WTC11 (cell line): Measurements from ENCODE around the gene STK24. TPM values are rescaled to one million over a fixed set of nuclear protein-coding genes. Genes with fewer than 3 reads are reported as not detected.

Experiments
- ATAC-seq: fragments of 200-7000 bp; cut with Tn5 transposase; 2 replicates; pipeline ENCODE4 v1.10.0; 2021; ENCODE audit warnings: mild to moderate bottlenecking, moderate library complexity
- CTCF ChIA-PET: fragments of 300-600 bp; sonication (Branson Sonifier 250); formaldehyde crosslinking; loops from one replicate; lab custom pipeline; 2021; ENCODE audit warnings: antibody characterized with exemption; lab: Charles Lee
- POLR2A ChIA-PET: fragments of 350-600 bp; sonication (Branson Sonifier 250); formaldehyde crosslinking; loops from one replicate; lab custom pipeline; 2021; ENCODE audit warnings: antibody characterized with exemption; lab: Charles Lee
- DNase-seq: peaks from one replicate; pipeline ENCODE4 v3.0.0; 2021; ENCODE audit warnings: low spot score
- H3K27ac Mint-ChIP-seq: 2 replicates; pipeline ENCODE4 v1.8.0; 2021; ENCODE audit warnings: mixed read lengths
- H3K27me3 Mint-ChIP-seq: 2 replicates; pipeline ENCODE4 v1.8.0; 2021; ENCODE audit warnings: low read depth, mild to moderate bottlenecking, moderate library complexity, mixed read lengths
- H3K36me3 Mint-ChIP-seq: 2 replicates; pipeline ENCODE4 v1.8.0; 2021; ENCODE audit warnings: mixed read lengths
- H3K4me1 Mint-ChIP-seq: 2 replicates; pipeline ENCODE4 v1.8.0; 2022; ENCODE audit warnings: mixed read lengths
- H3K4me3 Mint-ChIP-seq: 2 replicates; pipeline ENCODE4 v1.8.0; 2021; ENCODE audit warnings: mild to moderate bottlenecking, moderate library complexity, mixed read lengths
- H3K9me3 Mint-ChIP-seq: 2 replicates; pipeline ENCODE4 v1.8.0; 2021; ENCODE audit warnings: mixed read lengths
- CBFB ChIP-seq: sonication (generic); formaldehyde crosslinking; IDR thresholded peaks from 2 replicates; pipeline ENCODE4 v1.8.1; 2022; ENCODE audit warnings: mild to moderate bottlenecking, low read depth, missing genetic modification reagents
- CREM ChIP-seq: sonication (generic); formaldehyde crosslinking; IDR thresholded peaks from 2 replicates; pipeline ENCODE4 v1.8.1; 2022; ENCODE audit warnings: mild to moderate bottlenecking, missing genetic modification reagents, moderate library complexity
- GABPB1 ChIP-seq: sonication (generic); formaldehyde crosslinking; IDR thresholded peaks from 2 replicates; pipeline ENCODE4 v1.8.1; 2023; ENCODE audit warnings: mild to moderate bottlenecking, missing genetic modification reagents
- GRHL2 ChIP-seq: fragments of 250-450 bp; sonication (Bioruptor Pico); IDR thresholded peaks from 2 replicates; pipeline ENCODE4 v1.8.0; 2022; ENCODE audit warnings: mild to moderate bottlenecking, moderate library complexity; ENCODE audit not compliant: insufficient replicate concordance, severe bottlenecking
- JUN ChIP-seq: sonication (generic); formaldehyde crosslinking; IDR thresholded peaks from 2 replicates; pipeline ENCODE4 v1.8.0; 2023; ENCODE audit warnings: mild to moderate bottlenecking, missing genetic modification reagents
- MXD4 ChIP-seq: fragments of 250-450 bp; sonication (Bioruptor Pico); IDR thresholded peaks from 2 replicates; pipeline ENCODE4 v1.8.0; 2021; ENCODE audit warnings: mild to moderate bottlenecking, moderate library complexity, borderline replicate concordance
- NFE2L1 ChIP-seq: sonication (generic); formaldehyde crosslinking; IDR thresholded peaks from 2 replicates; pipeline ENCODE4 v1.8.1; 2023; ENCODE audit warnings: missing genetic modification reagents
- NFYB ChIP-seq: sonication (generic); formaldehyde crosslinking; conservative IDR thresholded peaks from 2 replicates; pipeline ENCODE4 v1.8.0; 2022; ENCODE audit warnings: low read depth, missing genetic modification reagents
- RORB ChIP-seq: fragments of 250-450 bp; sonication (Bioruptor Pico); IDR thresholded peaks from 2 replicates; pipeline ENCODE4 v1.9.0; 2021; ENCODE audit warnings: mild to moderate bottlenecking
- SMAD3 ChIP-seq: sonication (generic); formaldehyde crosslinking; IDR thresholded peaks from 2 replicates; pipeline ENCODE4 v1.8.0; 2022; ENCODE audit warnings: missing genetic modification reagents, mild to moderate bottlenecking, borderline replicate concordance
- SOX15 ChIP-seq: fragments of 250-450 bp; sonication (Bioruptor Pico); IDR thresholded peaks from 2 replicates; pipeline ENCODE4 v1.9.0; 2021; ENCODE audit warnings: mild to moderate bottlenecking
- SP1 ChIP-seq: sonication (generic); formaldehyde crosslinking; conservative IDR thresholded peaks from 2 replicates; pipeline ENCODE4 v1.8.1; 2022; ENCODE audit warnings: missing genetic modification reagents
- TEAD1 ChIP-seq: sonication (generic); formaldehyde crosslinking; IDR thresholded peaks from 2 replicates; pipeline ENCODE4 v1.8.0; 2022; ENCODE audit warnings: mild to moderate bottlenecking, missing genetic modification reagents
- ZBTB21 ChIP-seq: sonication (generic); formaldehyde crosslinking; IDR thresholded peaks from 2 replicates; pipeline ENCODE4 v1.8.1; 2023; ENCODE audit warnings: mild to moderate bottlenecking, missing genetic modification reagents, borderline replicate concordance
- ZNF219 ChIP-seq: sonication (generic); formaldehyde crosslinking; IDR thresholded peaks from 2 replicates; pipeline ENCODE4 v1.8.0; 2023; ENCODE audit warnings: missing genetic modification reagents, mild to moderate bottlenecking, borderline replicate concordance
- ZNF263 ChIP-seq: sonication (generic); formaldehyde crosslinking; IDR thresholded peaks from 2 replicates; pipeline ENCODE4 v1.8.1; 2022; ENCODE audit warnings: low read depth, mild to moderate bottlenecking, moderate library complexity, missing genetic modification reagents
- ZNF396 ChIP-seq: fragments of 250-450 bp; sonication (Bioruptor Pico); IDR thresholded peaks from 2 replicates; pipeline ENCODE4 v1.8.0; 2021; ENCODE audit warnings: mild to moderate bottlenecking, moderate library complexity, borderline replicate concordance
- total RNA-seq: library from RNA; stranded (reverse); gene quantifications from 3 replicates; pipeline ENCODE4 v1.2.3, GENCODE V29; 2021
- TF ChIP-seq, protein P1 (sequence below): fragments of 250-450 bp; sonication (Bioruptor Pico); IDR thresholded peaks from 2 replicates; pipeline ENCODE4 v1.9.0; 2021; ENCODE audit warnings: mild to moderate bottlenecking
- TF ChIP-seq, protein P2 (sequence below): sonication (generic); formaldehyde crosslinking; IDR thresholded peaks from 2 replicates; pipeline ENCODE4 v1.8.0; 2023; ENCODE audit warnings: missing genetic modification reagents
- TF ChIP-seq, protein P3 (sequence below): sonication (generic); formaldehyde crosslinking; IDR thresholded peaks from 2 replicates; pipeline ENCODE4 v1.8.1; 2022; ENCODE audit warnings: missing genetic modification reagents, borderline replicate concordance

STK24 gene
- total RNA-seq, 1 experiment from 2014 or later, result 138 TPM

GRCh38 chr13:98586400-98587345, 9.8 kb upstream of the STK24 start:
- no peak for DNase-seq
- CTCF ChIA-PET, result interaction anchor here (0.8 to 1.6 kb wide), 2 partner anchors 11 to 111 kb away, joined by 4 to 7 read pairs; no protein-coding TSS in a partner anchor

GRCh38 chr13:98585946-98586345, 9.0 kb upstream of the STK24 start:
- TF ChIP-seq, protein P1, sequence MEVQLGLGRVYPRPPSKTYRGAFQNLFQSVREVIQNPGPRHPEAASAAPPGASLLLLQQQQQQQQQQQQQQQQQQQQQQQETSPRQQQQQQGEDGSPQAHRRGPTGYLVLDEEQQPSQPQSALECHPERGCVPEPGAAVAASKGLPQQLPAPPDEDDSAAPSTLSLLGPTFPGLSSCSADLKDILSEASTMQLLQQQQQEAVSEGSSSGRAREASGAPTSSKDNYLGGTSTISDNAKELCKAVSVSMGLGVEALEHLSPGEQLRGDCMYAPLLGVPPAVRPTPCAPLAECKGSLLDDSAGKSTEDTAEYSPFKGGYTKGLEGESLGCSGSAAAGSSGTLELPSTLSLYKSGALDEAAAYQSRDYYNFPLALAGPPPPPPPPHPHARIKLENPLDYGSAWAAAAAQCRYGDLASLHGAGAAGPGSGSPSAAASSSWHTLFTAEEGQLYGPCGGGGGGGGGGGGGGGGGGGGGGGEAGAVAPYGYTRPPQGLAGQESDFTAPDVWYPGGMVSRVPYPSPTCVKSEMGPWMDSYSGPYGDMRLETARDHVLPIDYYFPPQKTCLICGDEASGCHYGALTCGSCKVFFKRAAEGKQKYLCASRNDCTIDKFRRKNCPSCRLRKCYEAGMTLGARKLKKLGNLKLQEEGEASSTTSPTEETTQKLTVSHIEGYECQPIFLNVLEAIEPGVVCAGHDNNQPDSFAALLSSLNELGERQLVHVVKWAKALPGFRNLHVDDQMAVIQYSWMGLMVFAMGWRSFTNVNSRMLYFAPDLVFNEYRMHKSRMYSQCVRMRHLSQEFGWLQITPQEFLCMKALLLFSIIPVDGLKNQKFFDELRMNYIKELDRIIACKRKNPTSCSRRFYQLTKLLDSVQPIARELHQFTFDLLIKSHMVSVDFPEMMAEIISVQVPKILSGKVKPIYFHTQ, result no peak
- TF ChIP-seq NFYB (CRISPR knock-in tag), result no peak
- TF ChIP-seq NFE2L1, result no peak
- no peak for TF ChIP-seq GABPB1 (CRISPR knock-in tag)
- TF ChIP-seq SOX15 (CRISPR knock-in tag), result no peak
- TF ChIP-seq RORB, result no peak
- no peak for TF ChIP-seq ZNF263 (CRISPR knock-in tag)
- H3K9me3 Mint-ChIP-seq, result no peaks in the 10 kb centered on the region
- POLR2A ChIA-PET, result no interaction called here
- no peaks in the 10 kb centered on the region for H3K36me3 Mint-ChIP-seq
- ATAC-seq (no peak), DNase-seq (no peak)
- H3K4me1 Mint-ChIP-seq, result peaks cover 8% of the 10 kb centered on the region; the same call in 1 of the 2 replicates
- no peaks in the 10 kb centered on the region for H3K27me3 Mint-ChIP-seq
- CTCF ChIA-PET, result no interaction called here
- H3K4me3 Mint-ChIP-seq, result no peak overlapping the region
- no peak overlapping the region for H3K27ac Mint-ChIP-seq

More at GRCh38 chr13:98586400-98587345, 9.8 kb upstream of the STK24 start:
- peaks cover 8% of the 10 kb centered on the region; the same call in 1 of the 2 replicates for H3K4me1 Mint-ChIP-seq
- no peaks in the 10 kb centered on the region for H3K36me3 Mint-ChIP-seq
- no peak overlapping the region for H3K4me3 Mint-ChIP-seq
- no peaks in the 10 kb centered on the region for H3K9me3 Mint-ChIP-seq
- no peak for ATAC-seq
- H3K27ac Mint-ChIP-seq, result no peak overlapping the region
- no peak for TF ChIP-seq JUN (CRISPR knock-in tag)
- no peak for TF ChIP-seq GRHL2 (CRISPR knock-in tag)
- TF ChIP-seq MXD4 (CRISPR knock-in tag), result no peak
- TF ChIP-seq, protein P2, sequence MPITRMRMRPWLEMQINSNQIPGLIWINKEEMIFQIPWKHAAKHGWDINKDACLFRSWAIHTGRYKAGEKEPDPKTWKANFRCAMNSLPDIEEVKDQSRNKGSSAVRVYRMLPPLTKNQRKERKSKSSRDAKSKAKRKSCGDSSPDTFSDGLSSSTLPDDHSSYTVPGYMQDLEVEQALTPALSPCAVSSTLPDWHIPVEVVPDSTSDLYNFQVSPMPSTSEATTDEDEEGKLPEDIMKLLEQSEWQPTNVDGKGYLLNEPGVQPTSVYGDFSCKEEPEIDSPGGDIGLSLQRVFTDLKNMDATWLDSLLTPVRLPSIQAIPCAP (CRISPR knock-in tag), result no peak
- no peak for TF ChIP-seq ZBTB21 (CRISPR knock-in tag)
- TF ChIP-seq ZNF219 (CRISPR knock-in tag), result no peak
- no peak for TF ChIP-seq TEAD1 (CRISPR knock-in tag)
- no peak for TF ChIP-seq SP1 (CRISPR knock-in tag)
- TF ChIP-seq, protein P3, sequence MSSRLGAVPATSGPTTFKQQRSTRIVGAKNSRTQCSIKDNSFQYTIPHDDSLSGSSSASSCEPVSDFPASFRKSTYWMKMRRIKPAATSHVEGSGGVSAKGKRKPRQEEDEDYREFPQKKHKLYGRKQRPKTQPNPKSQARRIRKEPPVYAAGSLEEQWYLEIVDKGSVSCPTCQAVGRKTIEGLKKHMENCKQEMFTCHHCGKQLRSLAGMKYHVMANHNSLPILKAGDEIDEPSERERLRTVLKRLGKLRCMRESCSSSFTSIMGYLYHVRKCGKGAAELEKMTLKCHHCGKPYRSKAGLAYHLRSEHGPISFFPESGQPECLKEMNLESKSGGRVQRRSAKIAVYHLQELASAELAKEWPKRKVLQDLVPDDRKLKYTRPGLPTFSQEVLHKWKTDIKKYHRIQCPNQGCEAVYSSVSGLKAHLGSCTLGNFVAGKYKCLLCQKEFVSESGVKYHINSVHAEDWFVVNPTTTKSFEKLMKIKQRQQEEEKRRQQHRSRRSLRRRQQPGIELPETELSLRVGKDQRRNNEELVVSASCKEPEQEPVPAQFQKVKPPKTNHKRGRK (CRISPR knock-in tag), result no peak
- TF ChIP-seq ZNF396 (CRISPR knock-in tag), result no peak
- no peak for TF ChIP-seq CREM (CRISPR knock-in tag)
- TF ChIP-seq SMAD3, result no peak
- no peak for TF ChIP-seq CBFB (CRISPR knock-in tag)
- POLR2A ChIA-PET, result no interaction called here
- no peaks in the 10 kb centered on the region for H3K27me3 Mint-ChIP-seq
